HS-27A (cell line): ENCODE measurements around the gene AMPH.

ENCODE experiments used
- DNase-seq: peaks from one replicate; pipeline ENCODE4 v3.0.0-alpha.2; 2012; ENCODE audit warnings: low read depth, missing footprints

The AMPH gene

DNA sequence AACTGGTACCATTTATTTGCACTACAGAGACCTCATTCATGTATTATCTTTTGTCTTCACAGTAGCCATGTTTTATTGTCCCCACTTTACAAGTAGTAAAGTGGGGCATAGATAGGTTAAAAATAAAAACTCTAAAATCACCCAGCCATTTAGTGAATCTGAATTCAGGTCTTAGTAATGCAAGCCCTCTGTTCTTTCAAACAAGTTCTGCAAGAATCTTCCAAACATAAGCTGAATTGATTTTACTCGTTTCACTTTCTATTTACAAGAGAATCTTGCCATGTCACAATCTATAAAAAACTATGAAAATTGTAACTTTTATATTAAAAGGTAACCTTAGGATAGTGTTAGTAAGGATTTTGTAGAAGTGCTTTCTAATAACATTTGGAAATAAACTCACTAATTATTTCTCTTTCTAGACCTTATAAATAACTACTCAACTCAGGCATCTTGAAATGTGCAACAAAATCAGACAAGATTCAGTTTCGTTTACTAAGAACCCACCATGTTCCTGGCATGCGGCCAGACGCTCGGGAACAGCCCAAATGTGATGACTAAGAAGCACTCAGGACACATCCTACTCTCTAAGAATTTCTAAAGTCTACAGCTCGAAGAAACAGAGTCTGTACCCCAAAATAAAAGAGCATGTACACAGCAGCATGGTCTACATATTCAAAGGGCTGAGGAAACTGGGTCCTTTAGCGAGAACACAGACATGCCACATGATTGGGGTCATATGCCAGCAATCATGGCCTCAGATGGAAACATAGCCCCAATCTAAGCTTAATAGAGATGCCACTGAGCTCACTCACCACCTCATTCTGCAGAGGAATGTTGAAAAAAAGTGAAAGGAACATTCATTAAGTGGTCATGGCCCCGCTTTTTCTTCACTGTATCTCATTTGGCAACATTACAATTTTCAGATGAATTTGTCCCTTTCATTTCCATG lies 167.6 kb downstream of the AMPH start:
- DNase-seq, result peak; percentile 51

DNA sequence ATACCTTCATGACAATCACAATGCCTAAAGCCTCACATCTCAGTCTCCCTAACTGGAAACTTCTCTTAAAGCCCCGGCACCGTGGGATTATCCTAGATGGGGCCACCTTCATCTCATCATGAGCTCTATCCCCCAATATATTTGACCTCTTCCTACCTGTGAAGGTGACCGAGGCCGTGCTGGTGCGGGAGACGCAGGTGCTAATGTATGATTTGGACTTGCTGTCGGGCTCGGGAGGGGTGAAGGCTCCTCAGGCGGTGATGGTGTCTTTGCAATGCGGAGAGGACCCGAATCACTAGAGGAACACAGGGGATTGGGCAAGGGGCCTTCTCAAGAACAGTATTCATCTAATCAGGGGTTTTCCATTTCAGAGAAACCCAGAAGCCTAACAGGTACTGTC lies 168.4 kb downstream of the AMPH start:
- no peak for DNase-seq

DNA sequence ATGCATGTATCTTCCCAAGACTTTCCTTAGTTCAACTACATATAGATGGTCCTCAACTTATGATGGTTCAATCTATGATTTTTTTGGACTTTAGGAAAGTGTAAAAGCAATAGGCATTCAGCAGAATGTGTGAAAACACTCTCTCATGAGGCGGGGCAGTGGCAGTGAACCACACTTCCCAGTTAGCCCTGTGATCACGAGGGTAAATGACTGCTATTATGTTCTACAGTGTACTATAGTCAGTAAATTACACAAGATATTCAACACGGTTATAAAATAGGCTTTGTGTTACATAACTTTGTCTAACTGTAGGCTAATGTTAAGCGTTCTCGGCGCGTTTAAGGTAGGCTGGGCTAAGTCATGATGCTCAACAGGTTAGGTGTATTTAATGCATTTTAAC lies 169.3 kb downstream of the AMPH start:
- DNase-seq, result no peak

DNA sequence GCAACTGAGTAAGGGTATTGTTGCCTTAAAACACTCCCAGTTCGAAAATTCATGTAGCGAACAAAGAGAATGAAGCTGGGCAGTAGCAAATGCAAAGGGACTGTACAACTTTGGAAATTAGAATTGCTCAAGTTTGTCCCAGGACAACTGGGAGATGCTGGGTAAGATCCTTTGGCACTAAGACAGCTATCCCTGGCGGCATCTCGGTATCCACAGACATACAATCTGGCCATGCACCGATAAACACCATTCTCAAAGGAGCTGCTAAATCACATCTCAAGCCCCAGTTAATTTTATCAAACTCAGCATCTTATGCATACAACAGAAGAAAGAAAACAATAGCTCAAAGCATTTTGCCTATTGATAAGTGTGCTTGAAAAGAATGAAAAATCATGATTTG lies 177.3 kb downstream of the AMPH start:
- DNase-seq, result no peak

DNA sequence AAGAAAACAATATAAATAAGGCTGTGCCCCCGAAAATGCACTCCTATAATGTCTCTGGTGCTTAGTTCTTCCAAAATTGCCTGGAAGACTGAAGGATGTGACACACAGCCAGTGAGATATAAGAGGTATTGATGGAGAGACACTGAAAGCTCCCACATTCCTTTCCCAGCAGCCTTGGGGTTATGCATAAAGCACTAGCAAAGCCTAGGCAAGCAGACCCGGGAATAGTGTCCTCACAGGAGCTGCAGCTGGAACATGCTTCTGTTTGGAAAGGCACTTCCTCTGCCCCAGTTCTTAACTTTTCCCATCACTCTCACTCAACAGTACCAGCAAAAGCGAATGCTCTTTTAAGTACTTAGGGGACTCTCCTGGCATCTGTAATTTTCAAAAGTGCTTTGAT lies 178.0 kb downstream of the AMPH start:
- no peak for DNase-seq

DNA sequence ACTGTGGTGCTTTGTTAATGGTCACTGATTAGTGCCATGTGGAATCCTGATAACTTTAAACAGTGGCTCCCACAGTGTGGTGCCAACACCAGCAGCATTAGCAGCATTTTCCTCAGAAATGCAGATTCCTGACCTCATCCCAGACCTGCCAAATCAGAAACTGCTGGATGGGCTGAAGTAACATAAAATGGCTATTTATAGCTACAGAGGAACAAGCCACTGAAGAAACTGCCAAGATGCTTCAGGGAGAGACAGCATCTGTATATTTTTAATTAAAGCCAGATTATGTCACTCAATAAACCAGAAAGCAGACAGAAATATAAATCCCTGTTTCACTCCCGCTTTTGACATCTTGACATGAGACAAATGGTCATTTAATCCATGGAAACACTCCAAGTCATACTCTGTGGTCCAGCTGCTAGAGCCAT lies 178.5 kb downstream of the AMPH start:
- DNase-seq, result no peak

GRCh38 chr7:38451840-38452239 lies 179.3 kb downstream of the AMPH start:
- no peak for DNase-seq

GRCh38 chr7:38448584-38449234 lies 182.5 kb downstream of the AMPH start:
- DNase-seq, result no peak

- DNase-seq, result no peak
Measured at GRCh38 chr7:38448054-38448453, 183.1 kb downstream of the AMPH start.

GRCh38 chr7:38438970-38439369 lies 192.2 kb downstream of the AMPH start:
- no peak for DNase-seq

GRCh38 chr7:38432671-38433070 lies 198.5 kb downstream of the AMPH start:
- no peak for DNase-seq

DNA sequence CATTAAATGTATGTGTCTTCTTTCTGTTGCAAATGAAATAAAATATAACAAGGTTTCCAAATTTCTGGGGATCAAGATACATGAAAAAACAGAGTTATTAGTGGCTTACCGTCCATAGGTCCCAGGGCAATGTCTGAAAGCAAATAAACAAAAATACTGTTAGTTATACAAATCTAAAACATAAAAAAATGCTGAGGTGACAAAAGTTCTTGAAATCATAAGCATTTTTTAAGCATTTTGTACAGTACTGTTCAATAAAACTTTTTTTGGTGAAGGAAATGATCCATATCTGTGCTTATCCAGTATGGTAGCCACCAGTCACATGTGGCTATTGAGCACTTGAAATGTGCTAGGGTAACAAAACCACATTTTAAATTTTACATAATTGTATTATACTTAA lies 199.1 kb downstream of the AMPH start:
- DNase-seq, result no peak

DNA sequence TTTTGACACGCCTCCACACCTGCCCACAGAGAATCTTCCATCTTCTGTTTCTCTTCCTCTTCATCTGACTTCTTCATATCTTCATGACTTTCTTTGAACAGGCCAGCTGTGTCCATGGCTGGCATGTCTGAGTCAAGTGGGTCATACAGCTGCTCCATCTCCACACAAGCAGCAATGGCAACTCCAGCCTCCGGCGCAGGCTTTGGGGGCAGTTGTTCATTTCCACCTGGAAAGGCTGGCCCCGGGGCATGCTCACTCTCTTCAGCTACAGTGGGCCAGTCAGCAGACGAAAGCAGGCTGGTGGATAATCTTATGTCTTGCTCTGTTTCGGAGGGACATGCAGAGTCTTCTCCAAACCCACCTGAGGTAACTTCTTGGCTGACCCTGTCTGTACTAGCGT lies 202.1 kb downstream of the AMPH start:
- no peak for DNase-seq

GRCh38 chr7:38428041-38428440 lies 203.1 kb downstream of the AMPH start:
- DNase-seq, result no peak

GRCh38 chr7:38427279-38427955 lies 203.8 kb downstream of the AMPH start:
- no peak for DNase-seq

DNA sequence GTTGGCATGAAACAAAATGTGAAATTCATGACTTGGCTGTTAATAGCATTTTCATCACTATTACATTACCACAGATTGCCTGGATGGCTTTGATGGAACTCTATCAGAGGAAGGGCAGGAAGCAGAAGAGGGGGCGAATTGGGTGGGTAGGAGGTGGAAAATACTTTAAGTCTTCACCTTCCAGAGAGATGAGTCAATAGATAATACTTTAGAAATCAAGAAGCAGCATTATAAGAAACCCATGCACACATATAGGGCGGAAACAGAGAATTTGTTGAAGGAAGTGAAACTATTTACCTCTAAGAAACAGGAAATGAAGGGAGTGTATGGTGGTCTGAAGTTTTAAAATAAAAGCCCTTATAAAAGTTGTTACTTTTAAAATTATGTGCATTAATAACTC lies 205.7 kb downstream of the AMPH start:
- no peak for DNase-seq

- DNase-seq, result no peak
Measured at GRCh38 chr7:38424750-38425463, 206.3 kb downstream of the AMPH start.

DNA sequence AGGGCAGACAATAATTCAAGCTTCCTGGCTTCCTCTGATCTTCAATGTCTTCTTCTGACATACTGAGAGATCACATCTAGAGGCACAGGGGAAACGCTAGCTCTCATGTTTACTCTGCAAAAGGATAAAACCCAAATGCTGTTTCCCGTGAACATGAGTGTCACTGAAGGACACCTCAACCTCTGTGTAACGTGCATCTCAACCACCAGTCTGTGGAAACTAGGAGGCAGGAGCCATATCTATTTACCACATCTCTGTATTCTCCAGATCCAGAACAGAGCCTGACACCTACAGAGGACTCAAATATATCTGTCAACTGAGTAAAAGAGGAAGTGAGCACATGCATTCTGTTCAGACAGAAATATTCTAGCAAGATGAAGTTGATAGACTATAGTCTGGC lies 217.4 kb downstream of the AMPH start:
- no peak for DNase-seq

DNA sequence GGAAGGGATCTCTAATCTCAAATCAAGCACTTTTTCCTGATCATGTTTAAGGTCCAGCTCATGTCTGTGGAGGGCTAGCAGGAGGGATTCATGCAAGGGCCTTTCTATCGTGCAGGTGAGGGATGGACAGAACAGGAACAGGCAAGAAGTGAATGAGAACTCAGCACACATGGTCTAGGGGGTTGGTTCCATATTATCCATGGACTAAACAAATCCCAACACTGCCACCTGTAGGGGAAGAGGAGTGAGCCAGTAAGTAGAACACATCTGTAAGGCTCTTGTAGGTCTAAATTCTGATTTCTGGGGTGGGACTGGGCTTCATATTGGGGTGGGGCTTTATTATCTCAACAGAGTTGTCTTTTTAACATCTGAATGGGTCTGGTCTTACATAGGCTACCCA lies 219.8 kb downstream of the AMPH start:
- no peak for DNase-seq

DNA sequence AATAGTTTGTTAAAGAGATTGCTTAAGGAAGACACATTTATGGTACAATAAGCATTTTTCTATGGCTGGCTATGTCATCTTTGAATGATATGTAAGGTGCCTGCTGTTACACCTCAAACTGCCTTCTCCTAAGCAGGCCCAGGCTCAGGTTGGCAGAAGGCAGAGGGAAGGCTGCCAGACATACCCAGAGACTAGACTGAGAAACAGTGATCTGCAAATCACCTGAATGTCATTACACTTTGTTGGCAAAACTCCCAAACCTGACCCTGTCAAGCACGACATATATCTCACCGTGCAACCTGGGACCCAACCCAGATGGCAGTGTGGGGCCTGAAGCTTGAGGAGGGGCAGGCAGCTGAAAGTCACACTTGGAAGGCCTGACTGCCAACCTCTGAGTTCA lies 221.1 kb downstream of the AMPH start:
- no peak for DNase-seq

- no peak for DNase-seq
Measured at GRCh38 chr7:38409531-38409930, 221.6 kb downstream of the AMPH start.

GRCh38 chr7:38398725-38399321 lies 232.3 kb downstream of the AMPH start:
- no peak for DNase-seq
